Chondrocyte (in vitro differentiated cells): Measurements from ENCODE around the gene TAPBPL. TPM values are rescaled to one million over a fixed set of nuclear protein-coding genes. Genes with fewer than 3 reads are reported as not detected.
A peak's percentile ranks its signal among the peaks of the same experiment; 100 is the strongest.
"Not testable (repeated sequence)": the region's sequence is repeated elsewhere in the genome, so short reads cannot be mapped to it uniquely, and the experiment has no call there.

ENCODE experiments used
- DNase-seq: peaks from one replicate; pipeline ENCODE4 v3.0.0; 2021; ENCODE audit warnings: mixed read lengths, low spot score
- H3K27ac Mint-ChIP-seq: one replicate; pipeline ENCODE4 v1.8.0; 2021; ENCODE audit warnings: mild to moderate bottlenecking, moderate library complexity, mixed read lengths; ENCODE audit not compliant: unreplicated experiment
- H3K27me3 Mint-ChIP-seq: 2 replicates; pipeline ENCODE4 v1.8.0; 2021; ENCODE audit warnings: low read depth, mixed read lengths
- H3K36me3 Mint-ChIP-seq: 2 replicates; pipeline ENCODE4 v1.8.0; 2021; ENCODE audit warnings: low read depth, mixed read lengths
- H3K4me1 Mint-ChIP-seq: 2 replicates; pipeline ENCODE4 v1.8.0; 2021; ENCODE audit warnings: low read depth, mild to moderate bottlenecking, mixed read lengths
- H3K4me3 Mint-ChIP-seq: one replicate; pipeline ENCODE4 v1.8.0; 2021; ENCODE audit warnings: mild to moderate bottlenecking, moderate library complexity, mixed read lengths; ENCODE audit not compliant: unreplicated experiment
- H3K9me3 Mint-ChIP-seq: 2 replicates; pipeline ENCODE4 v1.8.0; 2021; ENCODE audit warnings: low read depth, mixed read lengths
- CTCF ChIP-seq: fragments of 200-600 bp; sonication (generic); IDR thresholded peaks from 2 replicates; pipeline ENCODE4 v1.5.0; 2021; ENCODE audit warnings: antibody characterized with exemption, mild to moderate bottlenecking, moderate library complexity
- total RNA-seq: library from RNA; stranded (reverse); gene quantifications from 3 replicates; pipeline ENCODE4 v1.2.1, GENCODE V29; 2021

TAPBPL gene
- total RNA-seq, 1 donor from 2014 or later: 4.6 TPM

DNA sequence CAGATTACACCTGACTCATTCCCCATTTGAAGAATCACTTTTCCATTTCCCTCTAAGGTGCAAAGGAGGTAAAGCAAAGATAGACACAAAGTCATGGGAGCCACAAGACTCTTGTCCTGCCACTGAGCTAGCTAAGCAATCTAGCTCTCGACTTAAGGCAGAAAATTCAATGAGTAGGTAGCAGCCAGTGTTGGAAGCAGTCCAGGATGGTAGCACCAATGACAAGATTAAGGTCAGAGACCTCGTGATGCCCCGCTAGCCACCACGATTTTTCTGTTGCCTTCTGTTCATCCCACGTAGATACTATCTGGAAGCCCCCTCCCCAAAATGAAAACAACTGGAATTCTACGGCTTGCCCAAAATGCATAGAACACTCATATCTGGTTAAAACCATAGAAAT is 17.2 kb downstream of the TAPBPL start:
- no peaks in the 10 kb centered on the region for H3K9me3 Mint-ChIP-seq
- H3K27ac Mint-ChIP-seq: no peak overlapping the region
- H3K36me3 Mint-ChIP-seq: peaks cover 9% of the 10 kb centered on the region
- no peaks in the 10 kb centered on the region for H3K27me3 Mint-ChIP-seq
- no peak overlapping the region for H3K4me3 Mint-ChIP-seq
- DNase-seq: no peak
- TF ChIP-seq CTCF: no peak
- peaks cover 26% of the 10 kb centered on the region for H3K4me1 Mint-ChIP-seq

GRCh38 chr12:6469609-6470374 is 17.9 kb downstream of the TAPBPL start:
- peaks cover 2% of the 10 kb centered on the region for H3K36me3 Mint-ChIP-seq
- no peak for TF ChIP-seq CTCF
- no peaks in the 10 kb centered on the region for H3K9me3 Mint-ChIP-seq
- H3K4me1 Mint-ChIP-seq: peaks cover 26% of the 10 kb centered on the region
- H3K27ac Mint-ChIP-seq: no peak overlapping the region
- DNase-seq: no peak
- peak overlapping the region; percentile 86 for H3K4me3 Mint-ChIP-seq
- no peaks in the 10 kb centered on the region for H3K27me3 Mint-ChIP-seq

GRCh38 chr12:6470375-6471163 is 18.7 kb downstream of the TAPBPL start, which contains the start of gene VAMP1:
Gene VAMP1 (minus strand): TSS chr12:6470677. CDS start chr12:6470531, 146 bp downstream.
- H3K4me1 Mint-ChIP-seq: peaks cover 26% of the 10 kb centered on the region
- no peaks in the 10 kb centered on the region for H3K9me3 Mint-ChIP-seq
- peak; percentile 99 for DNase-seq
- H3K36me3 Mint-ChIP-seq: peaks cover 1% of the 10 kb centered on the region
- peak within 1 kb of the TSS; percentile 92 for H3K27ac Mint-ChIP-seq
- no peak for TF ChIP-seq CTCF
- peak within 1 kb of the TSS; percentile 86 for H3K4me3 Mint-ChIP-seq
- no peaks in the 10 kb centered on the region for H3K27me3 Mint-ChIP-seq

DNA sequence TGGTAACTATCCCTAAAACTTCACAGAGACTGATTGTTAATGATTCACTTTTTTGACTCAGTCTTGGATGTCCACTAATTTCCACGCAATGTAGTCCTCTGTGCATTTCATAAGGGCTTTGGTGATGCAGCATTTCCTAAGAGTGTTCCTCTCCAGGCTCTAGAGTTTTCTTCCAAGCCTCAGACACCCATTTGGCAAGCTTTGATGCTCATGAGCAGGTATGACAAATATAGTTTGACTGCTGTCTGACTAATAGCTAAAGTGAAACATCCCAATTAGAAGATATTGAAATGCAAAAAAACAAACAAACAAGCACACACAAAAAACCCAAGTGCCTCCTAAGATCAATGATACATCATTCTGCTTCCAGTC is 20.1 kb downstream of the TAPBPL start:
- H3K9me3 Mint-ChIP-seq: peaks cover 3% of the 10 kb centered on the region
- no peak overlapping the region for H3K27ac Mint-ChIP-seq
- no peaks in the 10 kb centered on the region for H3K36me3 Mint-ChIP-seq
- no peak for DNase-seq
- no peaks in the 10 kb centered on the region for H3K27me3 Mint-ChIP-seq
- no peak for TF ChIP-seq CTCF
- no peak overlapping the region for H3K4me3 Mint-ChIP-seq
- peaks cover 35% of the 10 kb centered on the region for H3K4me1 Mint-ChIP-seq

- no peak for TF ChIP-seq CTCF
- Mint-ChIP-seq H3K27me3 (no peaks in the 10 kb centered on the region), H3K36me3 (no peaks in the 10 kb centered on the region), H3K4me1 (peaks cover 37% of the 10 kb centered on the region), H3K27ac (no peak overlapping the region), H3K4me3 (no peak overlapping the region), H3K9me3 (peaks cover 3% of the 10 kb centered on the region)
- DNase-seq: no peak
Observed at GRCh38 chr12:6472491-6472890, 20.6 kb downstream of the TAPBPL start.

DNA sequence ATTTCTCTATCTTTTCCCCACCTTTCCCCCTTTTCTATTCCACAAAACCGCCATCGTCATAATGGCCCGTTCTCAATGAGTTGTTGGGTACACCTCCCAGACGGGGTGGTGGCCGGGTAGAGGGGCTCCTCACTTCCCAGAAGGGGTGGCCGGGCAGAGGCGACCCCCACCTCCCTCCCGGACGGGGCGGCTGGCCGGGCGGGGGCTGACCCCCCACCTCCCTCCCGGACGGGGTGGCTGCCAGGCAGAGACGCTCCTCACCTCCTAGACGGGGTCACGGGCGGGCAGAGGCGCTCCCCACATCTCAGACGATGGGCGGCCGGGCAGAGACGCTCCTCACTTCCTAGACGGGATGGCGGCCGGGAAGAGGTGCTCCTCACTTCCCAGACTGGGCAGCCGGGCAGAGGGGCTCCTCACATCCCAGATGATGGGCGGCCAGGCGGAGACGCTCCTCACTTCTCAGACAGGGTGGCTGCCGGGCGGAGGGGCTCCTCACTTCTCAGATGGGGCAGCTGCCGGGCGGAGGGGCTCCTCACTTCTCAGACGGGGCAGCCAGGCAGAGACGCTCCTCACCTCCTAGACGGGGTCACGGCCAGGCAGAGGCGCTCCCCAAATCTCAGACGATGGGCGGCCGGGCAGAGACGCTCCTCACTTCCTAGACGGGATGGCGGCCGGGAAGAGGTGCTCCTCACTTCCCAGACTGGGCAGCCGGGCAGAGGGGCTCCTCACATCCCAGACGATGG is 23.6 kb downstream of the TAPBPL start:
- not testable (repeated sequence) for H3K27me3 Mint-ChIP-seq, H3K36me3 Mint-ChIP-seq, H3K9me3 Mint-ChIP-seq, DNase-seq, H3K27ac Mint-ChIP-seq, H3K4me3 Mint-ChIP-seq
- H3K4me1 Mint-ChIP-seq: peaks cover 16% of the 10 kb centered on the region
